Karpas-422 (cell line): ENCODE data around the gene PARP12. TPM values are rescaled to one million over a fixed set of nuclear protein-coding genes. Genes with fewer than 3 reads are reported as not detected.

Source experiments
- DNase-seq: peaks from one replicate; pipeline ENCODE4 v3.0.0-alpha.2; 2015
- H2AFZ ChIP-seq: fragments of 200-600 bp; sonication (generic); 2 replicates; pipeline ENCODE4 v1.6.1; 2014; ENCODE audit warnings: antibody characterized with exemption, low read length, mixed read lengths
- H3K27ac ChIP-seq: fragments of 200-600 bp; sonication (generic); 2 replicates; pipeline ENCODE4 v1.5.1; 2014; ENCODE audit warnings: mild to moderate bottlenecking, low read length, moderate library complexity
- H3K27me3 ChIP-seq: fragments of 200-600 bp; sonication (generic); 2 replicates; pipeline ENCODE4 v1.6.1; 2014; ENCODE audit warnings: low read length, mixed read lengths
- H3K36me3 ChIP-seq: fragments of 200-600 bp; sonication (generic); 2 replicates; pipeline ENCODE4 v1.6.1; 2014; ENCODE audit warnings: low read length, mixed read lengths; ENCODE audit not compliant: insufficient read depth
- H3K4me1 ChIP-seq: fragments of 200-600 bp; sonication (generic); 2 replicates; pipeline ENCODE4 v1.6.1; 2014; ENCODE audit warnings: mild to moderate bottlenecking, low read length, mixed read lengths
- H3K4me2 ChIP-seq: fragments of 200-600 bp; sonication (generic); 2 replicates; pipeline ENCODE4 v1.6.1; 2014; ENCODE audit warnings: low read length, low read depth, mild to moderate bottlenecking; ENCODE audit not compliant: poor library complexity, severe bottlenecking
- H3K4me3 ChIP-seq: fragments of 200-600 bp; sonication (generic); 2 replicates; pipeline ENCODE4 v1.5.1; 2014; ENCODE audit warnings: mild to moderate bottlenecking, antibody characterized with exemption, low read length, mixed read lengths
- H3K79me2 ChIP-seq: fragments of 200-600 bp; sonication (generic); 2 replicates; pipeline ENCODE4 v1.6.1; 2014; ENCODE audit warnings: mild to moderate bottlenecking, low read length, mixed read lengths
- H3K9ac ChIP-seq: fragments of 200-600 bp; sonication (generic); 2 replicates; pipeline ENCODE4 v1.6.0; 2014; ENCODE audit warnings: low read length
- H3K9me2 ChIP-seq: fragments of 200-600 bp; sonication (generic), shearing (Covaris generic); replicated peaks from 2 replicates; pipeline ENCODE4 v1.6.0; 2014; ENCODE audit warnings: mild to moderate bottlenecking, low read length, moderate library complexity; ENCODE audit not compliant: insufficient read depth
- H3K9me3 ChIP-seq: fragments of 300-700, 200-600 bp; sonication (generic); 2 replicates; pipeline ENCODE4 v1.6.1; 2014; ENCODE audit warnings: low read length, mixed read lengths
- H4K20me1 ChIP-seq: fragments of 200-600 bp; sonication (generic); 2 replicates; pipeline ENCODE4 v1.6.1; 2014; ENCODE audit warnings: mild to moderate bottlenecking, antibody characterized with exemption, low read length, low read depth; ENCODE audit not compliant: insufficient read depth
- total RNA-seq: library from RNA; depleted of rRNA; stranded (reverse); fragments of >200 nt; shearing (Covaris generic); gene quantifications from 2 replicates; pipeline ENCODE4 v1.2.3, GENCODE V29; 2014; ENCODE audit warnings: low replicate concordance

The PARP12 gene
- total RNA-seq, 1 experiment from 2014 or later: 24.4 TPM

DNA sequence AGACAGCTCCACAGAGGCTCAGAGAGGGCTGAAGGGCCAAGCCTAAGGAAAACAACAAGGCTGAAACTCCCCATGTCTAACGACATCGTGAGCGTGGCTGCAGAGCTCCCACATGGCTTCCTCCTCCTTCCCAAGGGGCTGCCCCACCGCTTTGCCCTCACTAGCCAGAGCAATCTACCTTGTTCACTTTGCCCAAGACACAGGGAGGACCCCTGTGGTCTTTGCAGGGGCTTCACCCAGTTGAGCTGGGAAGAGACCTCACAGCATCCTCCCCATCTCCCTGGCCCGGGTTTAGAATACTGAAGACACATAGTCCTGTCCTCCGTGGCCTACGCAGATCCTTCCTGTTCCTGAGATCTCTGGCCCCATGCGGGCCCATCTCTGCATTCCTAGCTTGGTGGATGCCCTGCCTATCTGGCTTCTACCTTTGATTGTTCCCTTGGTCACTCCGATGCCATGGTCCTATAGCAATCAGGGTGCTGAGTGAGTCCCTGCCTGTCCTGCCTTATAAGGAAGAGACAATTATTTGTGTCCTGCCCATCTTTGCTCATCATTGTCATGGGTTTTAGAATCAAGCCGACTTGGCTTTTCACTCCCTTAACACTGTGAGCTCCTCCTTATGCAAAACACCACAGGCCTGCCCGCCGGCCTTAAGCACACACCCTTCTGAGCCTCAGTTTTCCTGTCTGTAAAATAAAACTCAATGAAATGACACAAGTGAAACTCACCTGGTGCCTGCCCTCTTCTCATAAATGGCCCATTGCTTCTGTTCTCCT, 73.2 kb downstream of the PARP12 start:
- no peaks in the 10 kb centered on the region for H3K4me1 ChIP-seq
- H3K9me3 ChIP-seq: no peaks in the 10 kb centered on the region
- no peak overlapping the region for H3K9ac ChIP-seq
- H3K4me3 ChIP-seq: no peak overlapping the region
- no peaks in the 10 kb centered on the region for H3K79me2 ChIP-seq
- H3K27me3 ChIP-seq: no peaks in the 10 kb centered on the region
- no peaks in the 10 kb centered on the region for H3K36me3 ChIP-seq
- H3K4me2 ChIP-seq: no peak overlapping the region
- H3K27ac ChIP-seq: no peak overlapping the region
- no peaks in the 10 kb centered on the region for H3K9me2 ChIP-seq
- no peak for DNase-seq
- no peak overlapping the region for H2AFZ ChIP-seq
- H4K20me1 ChIP-seq: no peaks in the 10 kb centered on the region

DNA sequence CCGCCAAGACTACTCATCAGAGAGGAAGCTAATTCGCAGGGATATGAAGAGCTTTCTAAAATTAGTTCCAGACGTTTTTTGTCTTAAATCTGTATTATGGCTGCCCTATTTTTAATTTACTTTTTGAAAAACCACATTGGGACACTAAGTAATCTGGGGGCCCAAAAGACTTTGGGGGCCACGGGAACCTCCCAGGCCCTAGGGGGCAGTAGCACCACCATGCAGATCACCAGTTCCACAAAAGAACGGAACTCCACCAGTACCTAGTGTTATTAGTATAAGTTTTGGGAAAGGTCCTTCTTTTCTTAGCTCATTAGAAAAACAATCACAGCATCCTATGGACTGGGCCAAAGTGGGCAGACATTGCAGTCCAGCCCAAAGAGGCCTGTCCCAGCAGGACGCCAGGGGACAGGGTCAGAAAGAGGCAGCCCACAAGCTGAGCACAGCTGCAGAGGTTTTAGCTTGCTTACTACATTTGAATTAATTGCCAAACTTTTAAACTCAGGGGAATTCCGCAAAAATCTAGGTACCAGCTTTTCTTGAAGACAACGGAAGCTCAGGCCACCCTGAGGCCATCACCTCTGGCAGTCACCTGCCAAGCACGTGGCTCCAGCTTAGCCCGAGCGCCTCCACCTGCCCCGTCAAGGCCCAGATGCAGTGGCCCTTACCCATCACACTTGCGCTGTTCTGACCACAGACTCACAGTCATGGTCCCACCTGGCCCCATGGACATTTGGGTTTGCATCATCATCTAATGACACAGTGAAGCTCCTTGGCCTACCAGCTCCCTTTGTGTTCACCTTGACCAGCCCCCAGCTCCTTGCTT, 74.8 kb downstream of the PARP12 start:
- DNase-seq: no peak
- Histone ChIP-seq H3K4me1 (no peaks in the 10 kb centered on the region), H4K20me1 (no peaks in the 10 kb centered on the region), H3K27ac (no peak overlapping the region), H3K9me3 (no peaks in the 10 kb centered on the region), H3K4me3 (no peak overlapping the region), H3K79me2 (no peaks in the 10 kb centered on the region), H2AFZ (no peak overlapping the region), H3K36me3 (no peaks in the 10 kb centered on the region), H3K27me3 (no peaks in the 10 kb centered on the region), H3K9ac (no peak overlapping the region), H3K9me2 (no peaks in the 10 kb centered on the region), H3K4me2 (no peak overlapping the region)

DNA sequence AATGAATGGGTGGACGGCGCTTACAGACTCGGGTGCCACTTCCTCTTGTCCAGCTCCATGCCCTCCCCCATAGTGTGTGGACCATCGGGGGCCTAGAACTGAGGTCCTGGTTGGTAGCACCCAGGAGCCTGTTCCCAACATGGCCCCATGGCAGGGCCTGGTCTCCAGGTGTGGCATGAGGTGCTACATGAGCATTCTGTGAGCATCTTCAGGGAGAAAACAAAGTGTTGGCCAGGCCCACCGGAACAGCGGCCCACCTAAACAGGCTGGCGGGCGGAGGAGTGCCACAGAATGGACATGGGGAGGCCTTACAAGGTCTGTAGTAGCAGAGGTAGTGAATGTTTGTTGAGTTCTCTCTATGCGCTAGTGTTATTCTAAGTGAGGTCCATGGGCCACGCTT, 76.9 kb downstream of the PARP12 start:
- Histone ChIP-seq H3K4me3 (no peak overlapping the region), H3K9me2 (no peaks in the 10 kb centered on the region), H2AFZ (no peak overlapping the region), H3K27me3 (no peaks in the 10 kb centered on the region), H4K20me1 (no peaks in the 10 kb centered on the region), H3K36me3 (no peaks in the 10 kb centered on the region), H3K79me2 (no peaks in the 10 kb centered on the region), H3K4me2 (no peak overlapping the region), H3K4me1 (no peaks in the 10 kb centered on the region), H3K27ac (no peak overlapping the region), H3K9ac (no peak overlapping the region), H3K9me3 (no peaks in the 10 kb centered on the region)
- no peak for DNase-seq

DNA sequence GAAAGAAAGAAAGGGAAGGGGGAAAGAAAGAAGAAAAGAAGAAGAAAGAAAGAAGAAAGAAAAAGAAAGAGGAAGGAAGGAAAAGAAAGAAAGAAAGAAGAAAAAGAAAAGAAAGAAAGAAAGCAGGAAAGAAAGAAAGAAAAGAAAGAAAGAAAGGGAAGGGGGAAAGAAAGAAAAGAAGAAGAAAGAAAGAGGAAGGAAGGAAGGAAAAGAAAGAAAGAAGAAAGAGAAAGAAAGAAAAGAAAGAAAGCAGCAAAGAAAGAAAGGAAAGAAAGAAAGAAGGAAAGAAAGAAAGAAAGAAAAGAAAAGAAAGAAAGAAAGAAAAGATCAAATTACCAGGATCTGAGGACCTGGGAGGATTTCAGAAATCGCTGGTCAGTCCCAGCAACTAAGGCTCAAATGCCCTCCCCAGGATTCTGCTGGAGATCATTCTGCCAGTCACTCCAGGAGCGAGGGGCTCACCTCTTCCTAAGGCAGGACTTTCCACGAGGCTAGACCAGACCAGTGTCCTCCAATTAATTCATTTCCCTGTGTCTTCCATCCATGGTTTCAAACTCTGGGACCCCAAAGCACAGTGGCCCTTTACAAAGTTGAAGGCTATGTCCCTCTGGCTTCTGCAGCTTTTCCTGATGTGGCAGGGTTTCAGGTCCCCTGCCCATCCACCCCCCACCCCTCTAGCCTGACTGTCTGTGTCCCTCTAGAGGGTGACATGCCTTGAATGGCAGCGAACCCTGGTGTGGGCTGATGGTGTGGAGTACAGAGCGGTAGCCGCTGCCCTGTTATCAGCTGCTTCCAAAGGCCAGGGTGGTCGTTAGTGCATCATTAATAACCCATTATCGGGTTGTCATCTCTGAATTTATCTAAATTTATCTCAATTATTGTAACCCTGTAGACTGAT, 77.9 kb downstream of the PARP12 start:
- no peak for DNase-seq
- Histone ChIP-seq H4K20me1 (no peaks in the 10 kb centered on the region), H3K4me2 (no peak overlapping the region), H3K4me3 (no peak overlapping the region), H3K36me3 (no peaks in the 10 kb centered on the region), H3K9me3 (no peaks in the 10 kb centered on the region), H3K9me2 (no peaks in the 10 kb centered on the region), H3K79me2 (no peaks in the 10 kb centered on the region), H2AFZ (no peak overlapping the region), H3K27me3 (no peaks in the 10 kb centered on the region), H3K27ac (no peak overlapping the region), H3K9ac (no peak overlapping the region), H3K4me1 (no peaks in the 10 kb centered on the region)

DNA sequence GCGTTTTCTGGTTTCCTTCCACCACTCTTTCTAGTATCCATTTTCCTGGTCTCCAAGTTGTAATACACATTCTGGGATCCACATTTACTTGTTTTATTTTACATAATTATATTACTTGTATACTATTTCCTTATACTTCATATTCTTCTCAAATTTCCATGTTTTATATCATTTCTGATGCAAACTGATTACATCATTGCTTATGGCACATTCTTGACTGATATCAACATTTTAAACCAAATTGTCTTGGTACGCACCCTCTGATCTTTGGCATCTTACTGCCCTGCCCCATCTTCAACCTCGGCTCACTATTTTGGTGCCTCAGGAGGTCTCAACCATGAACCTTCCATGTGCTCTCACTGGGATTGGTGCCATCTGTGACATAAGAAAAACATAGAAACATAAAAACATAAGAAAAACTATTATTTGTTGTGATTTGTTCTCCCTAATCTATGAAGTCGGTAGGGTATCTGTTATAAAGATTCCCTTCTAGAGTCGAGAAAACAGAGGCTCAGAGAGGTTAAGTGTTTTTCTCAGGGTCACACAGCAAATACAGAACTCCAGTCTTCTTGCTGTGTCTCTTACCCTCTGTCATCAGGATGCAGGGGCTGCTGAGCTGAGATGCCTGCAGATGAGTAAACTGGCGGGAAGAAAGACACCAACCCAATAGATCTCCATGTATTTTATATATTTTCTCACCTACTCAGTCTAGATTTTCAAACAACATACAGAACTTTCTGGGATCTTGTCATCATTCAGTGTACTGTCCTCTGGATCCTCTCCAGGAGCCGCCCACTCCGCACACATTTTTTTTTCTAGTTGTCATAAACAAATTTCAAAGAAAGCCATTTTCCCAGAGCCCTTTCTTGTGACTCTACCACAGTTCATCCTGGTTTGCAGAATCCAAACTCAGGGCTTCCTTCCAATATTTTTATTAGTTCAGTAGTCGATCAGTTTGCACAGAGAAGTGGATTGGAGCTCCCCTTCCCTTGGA, 79.5 kb downstream of the PARP12 start:
- no peaks in the 10 kb centered on the region for H4K20me1 ChIP-seq
- H3K9ac ChIP-seq: no peak overlapping the region
- H3K4me3 ChIP-seq: no peak overlapping the region
- no peaks in the 10 kb centered on the region for H3K79me2 ChIP-seq
- H3K36me3 ChIP-seq: no peaks in the 10 kb centered on the region
- H3K9me3 ChIP-seq: no peaks in the 10 kb centered on the region
- DNase-seq: no peak
- H3K27me3 ChIP-seq: no peaks in the 10 kb centered on the region
- no peak overlapping the region for H2AFZ ChIP-seq
- no peaks in the 10 kb centered on the region for H3K4me1 ChIP-seq
- H3K27ac ChIP-seq: no peak overlapping the region
- no peak overlapping the region for H3K4me2 ChIP-seq
- H3K9me2 ChIP-seq: no peaks in the 10 kb centered on the region

DNA sequence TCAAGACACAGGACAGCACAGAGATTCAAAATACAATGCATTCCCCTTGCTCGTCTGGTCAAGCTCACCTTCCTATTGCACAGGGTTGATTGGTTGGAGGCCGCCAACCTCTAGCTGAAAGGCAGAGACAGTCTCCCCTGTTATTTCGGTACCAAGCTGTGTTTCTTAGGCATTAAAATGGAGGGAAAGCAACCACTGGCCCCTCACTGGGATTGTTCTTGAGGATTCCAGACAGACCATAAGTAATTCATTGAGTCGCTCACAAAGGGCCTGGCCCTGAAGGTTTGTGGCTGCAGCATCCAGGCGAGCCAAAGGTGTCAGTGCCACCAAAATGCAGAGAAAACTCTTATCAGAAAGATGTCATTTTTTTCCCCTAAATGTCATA, 81.2 kb downstream of the PARP12 start:
- no peaks in the 10 kb centered on the region for H3K27me3 ChIP-seq
- H3K9me2 ChIP-seq: no peaks in the 10 kb centered on the region
- H3K4me2 ChIP-seq: no peak overlapping the region
- H3K4me1 ChIP-seq: peaks cover 4% of the 10 kb centered on the region
- no peak overlapping the region for H2AFZ ChIP-seq
- no peaks in the 10 kb centered on the region for H3K9me3 ChIP-seq
- H3K4me3 ChIP-seq: no peak overlapping the region
- no peak for DNase-seq
- H3K79me2 ChIP-seq: no peaks in the 10 kb centered on the region
- H4K20me1 ChIP-seq: no peaks in the 10 kb centered on the region
- H3K27ac ChIP-seq: no peak overlapping the region
- H3K36me3 ChIP-seq: no peaks in the 10 kb centered on the region
- no peak overlapping the region for H3K9ac ChIP-seq

DNA sequence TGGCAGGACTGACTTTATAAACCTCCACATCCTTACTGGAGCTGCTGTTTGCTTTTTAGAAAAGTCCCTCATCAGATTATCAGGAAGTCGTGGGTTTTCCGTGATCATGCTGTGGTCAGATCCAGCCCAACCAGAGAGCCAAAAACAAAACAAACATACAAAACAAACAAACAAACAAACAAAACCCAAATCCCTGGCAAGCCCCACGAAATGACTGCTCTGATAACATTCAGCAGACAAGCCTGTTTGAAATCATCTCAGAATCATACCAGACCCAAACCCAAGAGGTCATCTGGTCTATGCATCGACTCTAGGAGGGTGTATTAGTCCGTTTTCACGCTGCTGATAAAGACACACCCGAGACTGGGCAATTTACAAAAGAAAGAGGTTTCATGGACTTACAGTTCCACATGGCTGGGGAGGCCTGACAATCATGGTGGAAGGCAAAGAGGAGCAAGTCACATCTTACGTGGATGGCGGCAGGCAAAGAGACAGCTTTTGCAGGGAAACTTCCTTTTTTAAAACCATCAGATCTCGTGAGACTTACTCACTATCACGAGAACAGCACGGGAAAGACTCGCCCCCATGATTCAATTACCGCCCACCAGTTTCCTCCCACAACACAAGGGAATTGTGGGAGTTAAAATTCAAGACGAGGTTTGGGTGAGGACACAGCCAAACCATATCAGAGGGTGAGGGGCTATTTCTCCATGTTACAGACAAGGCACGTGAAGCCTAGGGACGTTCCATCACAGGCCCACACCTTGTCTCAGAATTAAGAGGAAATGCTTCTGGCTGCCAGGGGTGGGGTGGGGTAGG, 85.7 kb downstream of the PARP12 start:
- H3K27ac ChIP-seq: no peak overlapping the region
- no peaks in the 10 kb centered on the region for H4K20me1 ChIP-seq
- H3K4me3 ChIP-seq: no peak overlapping the region; the same call in 1 of the 2 replicates
- DNase-seq: no peak
- H3K9me2 ChIP-seq: no peaks in the 10 kb centered on the region
- H3K9me3 ChIP-seq: no peaks in the 10 kb centered on the region
- H3K79me2 ChIP-seq: no peaks in the 10 kb centered on the region
- no peak overlapping the region for H3K4me2 ChIP-seq
- H2AFZ ChIP-seq: no peak overlapping the region
- no peaks in the 10 kb centered on the region for H3K27me3 ChIP-seq
- H3K4me1 ChIP-seq: peaks cover 18% of the 10 kb centered on the region
- no peak overlapping the region for H3K9ac ChIP-seq
- no peaks in the 10 kb centered on the region for H3K36me3 ChIP-seq
